Right cardiac atrium (tissue), 5 donors: ENCODE results near the gene PDCD10. TPM values are rescaled to one million over a fixed set of nuclear protein-coding genes. Genes with fewer than 3 reads are reported as not detected.

Source experiments
- ATAC-seq, 2 donors: fragments of 200-7000 bp; cut with Tn5 transposase; one replicate each; pipeline versions ENCODE4 v1.8.0 to v1.9.1; 2020; ENCODE audit warnings: moderate library complexity in 2 of 2, mild to moderate bottlenecking in 1 of 2
- DNase-seq, 3 donors: peaks; one replicate each; pipeline ENCODE4 v3.0.0-alpha.2; 2020
- H3K27ac ChIP-seq: one replicate; pipeline ENCODE4 v1.5.1; 2013; ENCODE audit warnings: mild to moderate bottlenecking, low read length, control low read depth, moderate library complexity
- H3K27me3 ChIP-seq: one replicate; pipeline ENCODE4 v1.6.1; 2013; ENCODE audit not compliant: control insufficient read depth, insufficient read depth
- H3K4me1 ChIP-seq: one replicate; pipeline ENCODE4 v1.6.1; 2013; ENCODE audit warnings: low read length; ENCODE audit not compliant: control insufficient read depth, insufficient read depth
- H3K4me3 ChIP-seq: one replicate; pipeline ENCODE4 v1.5.1; 2013; ENCODE audit warnings: low read length, control low read depth
- H3K9me3 ChIP-seq: one replicate; pipeline ENCODE4 v1.6.1; 2013; ENCODE audit warnings: low read length; ENCODE audit not compliant: control insufficient read depth
- WGBS: extraction: QIAGEN DNeasy Blood & Tissue Kit; methylation state at CpG from one replicate; pipeline ENCODE4 v1.1.7; 2013; 5-methylcytosine and 5-hydroxymethylcytosine counted together
- intact Hi-C, 4 donors: fragments of 100-400 bp; cut with DNase I; formaldehyde crosslinking; loops; one replicate each; pipeline versions ENCODE4 v1.11.0 to v1.14.0; 2022 to 2023
- polyA plus RNA-seq: library from polyadenylated mRNA; stranded (reverse); fragments of 200-250 nt; gene quantifications from one replicate; pipeline ENCODE4 v1.2.3, GENCODE V29; 2013
- total RNA-seq, 4 donors: library from RNA; stranded (reverse); fragmentation: NEBNext Ultra II Directional; extraction: Animal tissue kit (Norgen Biotek cat#: 25700); gene quantifications; one replicate each; pipeline ENCODE4 v1.2.1, GENCODE V29; 2021
- donor health status: healthy with polysubstance abuse.
- donor health status: DM: no; HTN: yes; CAD: no.
- donor health status: DM: no; HTN: no; CAD: no.
- donor health status: DM: no; HTN: yes; CAD: no; lungs with severe emphysema.
- donor health status: DM: yes; HTN: yes; CAD: no.

Gene PDCD10
- total and polyA plus RNA-seq, 5 donors: 26.6 to 32.9 (median 29.9) TPM

DNA sequence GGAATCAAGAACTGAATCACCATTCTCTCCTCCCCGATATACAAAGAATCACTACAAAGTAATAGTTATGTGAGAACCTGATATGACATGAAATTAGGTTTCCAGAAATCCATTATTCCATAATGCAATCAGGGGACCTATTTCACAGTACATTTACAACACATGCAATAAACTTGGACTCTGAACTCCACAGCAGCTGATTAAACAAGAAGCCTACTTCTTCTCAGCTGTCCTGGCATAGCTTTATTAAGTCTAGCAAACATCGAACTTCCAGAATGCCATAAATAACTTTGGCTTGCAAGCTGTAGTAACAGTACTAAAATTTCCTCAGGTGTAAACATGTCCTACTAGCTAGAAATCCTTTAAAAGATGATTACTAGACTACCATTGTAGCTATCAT is 17.8 kb downstream of the PDCD10 start:
- DNase-seq: no peak
- Histone ChIP-seq H3K9me3 (no peaks in the 10 kb centered on the region), H3K27ac (no peak overlapping the region), H3K4me3 (no peak overlapping the region), H3K27me3 (no peaks in the 10 kb centered on the region), H3K4me1 (no peaks in the 10 kb centered on the region)
- 26% methylated on average over 2 of the region's 2 CpGs for WGBS
- no peak for ATAC-seq
- intact Hi-C loops: no loop called here

DNA sequence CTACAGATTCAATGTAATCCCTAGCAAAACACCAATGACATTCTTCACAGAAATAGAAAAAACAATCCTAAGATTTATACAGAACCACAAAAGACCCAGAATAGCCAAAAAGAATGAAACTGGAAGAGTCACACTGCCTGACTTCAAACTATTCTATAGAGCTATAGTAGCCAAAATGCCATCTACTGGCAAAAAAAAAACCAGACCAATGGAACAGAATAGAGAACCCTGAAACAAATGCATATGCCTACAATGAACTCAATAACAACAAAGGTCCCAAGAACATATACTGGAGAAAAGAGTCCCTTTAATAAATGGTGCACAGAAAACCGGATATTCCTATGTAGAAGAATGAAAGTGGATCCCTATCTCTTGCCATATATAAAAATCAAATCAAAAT is 19.8 kb downstream of the PDCD10 start:
- H3K9me3 ChIP-seq: no peaks in the 10 kb centered on the region
- H3K27ac ChIP-seq: no peak overlapping the region
- intact Hi-C loops: no loop called here
- no peaks in the 10 kb centered on the region for H3K27me3 ChIP-seq
- DNase-seq (no peak), ATAC-seq (no peak)
- H3K4me3 ChIP-seq: no peak overlapping the region
- 99% methylated on average over 1 of the region's 1 CpG for WGBS
- H3K4me1 ChIP-seq: no peaks in the 10 kb centered on the region

DNA sequence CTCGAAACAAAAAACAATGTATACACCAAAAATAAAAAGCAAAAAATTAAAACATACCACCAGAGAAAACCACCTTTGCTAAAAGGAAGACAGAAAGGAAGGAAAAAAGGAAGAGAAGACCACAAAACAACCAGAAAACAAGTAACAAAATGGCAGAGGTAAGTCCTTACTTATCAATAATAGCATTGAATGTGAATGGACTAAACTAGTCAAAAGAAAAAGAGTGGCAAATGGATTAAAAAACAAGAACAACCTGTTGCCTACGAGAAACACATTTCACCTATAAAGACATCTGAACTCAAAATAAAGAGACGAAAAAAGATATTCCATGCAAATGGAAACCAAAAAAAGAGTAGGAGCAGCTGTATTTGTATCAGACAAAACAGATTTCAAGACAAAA is 22.2 kb downstream of the PDCD10 start:
- DNase-seq (no peak), ATAC-seq (no peak)
- Histone ChIP-seq H3K27ac (no peak overlapping the region), H3K9me3 (no peaks in the 10 kb centered on the region), H3K27me3 (no peaks in the 10 kb centered on the region), H3K4me3 (no peak overlapping the region), H3K4me1 (no peaks in the 10 kb centered on the region)
- 97% methylated on average over 3 of the region's 3 CpGs for WGBS
- intact Hi-C loops: no loop called here

DNA sequence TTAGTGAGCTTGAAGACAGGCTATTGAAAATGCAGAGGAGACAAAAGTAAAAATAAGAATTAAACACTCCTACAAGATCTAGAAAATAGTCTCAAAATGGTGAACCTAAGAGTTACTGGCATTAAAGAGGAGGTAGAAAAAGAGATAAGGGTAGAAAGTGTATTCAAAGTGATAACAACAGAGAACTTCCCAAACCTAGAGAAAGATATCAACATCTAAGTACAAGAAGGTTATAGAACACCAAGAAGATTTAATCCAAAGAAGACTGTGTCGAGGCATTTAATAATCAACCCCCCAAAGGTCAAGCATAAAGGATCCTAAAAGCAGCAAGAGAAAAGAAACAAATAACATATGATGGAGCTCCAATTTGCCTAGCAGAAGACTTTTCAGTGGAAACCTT is 23.3 kb downstream of the PDCD10 start:
- no peak overlapping the region for H3K4me3 ChIP-seq
- intact Hi-C loops: no loop called here
- H3K4me1 ChIP-seq: no peaks in the 10 kb centered on the region
- no peak overlapping the region for H3K27ac ChIP-seq
- ATAC-seq (no peak), DNase-seq (no peak)
- no peaks in the 10 kb centered on the region for H3K9me3 ChIP-seq
- 94% methylated on average over 1 of the region's 1 CpG for WGBS
- H3K27me3 ChIP-seq: no peaks in the 10 kb centered on the region

DNA sequence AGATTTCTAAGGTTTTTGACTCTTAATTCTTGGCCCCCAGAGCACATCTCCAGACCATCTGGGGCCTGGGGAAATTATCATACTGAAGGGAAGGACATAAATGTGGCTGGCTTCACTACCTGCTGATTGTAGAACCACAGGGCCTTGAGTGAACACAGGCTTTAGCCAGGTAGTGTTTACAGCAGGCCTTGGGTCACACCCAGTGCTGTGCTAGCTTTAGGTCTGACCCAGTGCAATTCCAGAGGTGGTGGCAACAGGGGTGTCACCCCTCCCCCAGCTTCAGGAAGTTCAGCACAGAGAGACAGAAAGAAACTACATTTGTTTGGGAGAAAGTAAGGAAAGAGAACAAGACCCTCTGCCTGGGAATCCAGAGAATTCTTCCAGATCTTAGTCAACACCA is 24.1 kb downstream of the PDCD10 start:
- ATAC-seq: no peak
- intact Hi-C loops: no loop called here
- no peaks in the 10 kb centered on the region for H3K9me3 ChIP-seq
- no peak for DNase-seq
- H3K4me1 ChIP-seq: no peaks in the 10 kb centered on the region
- no peaks in the 10 kb centered on the region for H3K27me3 ChIP-seq
- no peak overlapping the region for H3K27ac ChIP-seq
- H3K4me3 ChIP-seq: no peak overlapping the region

DNA sequence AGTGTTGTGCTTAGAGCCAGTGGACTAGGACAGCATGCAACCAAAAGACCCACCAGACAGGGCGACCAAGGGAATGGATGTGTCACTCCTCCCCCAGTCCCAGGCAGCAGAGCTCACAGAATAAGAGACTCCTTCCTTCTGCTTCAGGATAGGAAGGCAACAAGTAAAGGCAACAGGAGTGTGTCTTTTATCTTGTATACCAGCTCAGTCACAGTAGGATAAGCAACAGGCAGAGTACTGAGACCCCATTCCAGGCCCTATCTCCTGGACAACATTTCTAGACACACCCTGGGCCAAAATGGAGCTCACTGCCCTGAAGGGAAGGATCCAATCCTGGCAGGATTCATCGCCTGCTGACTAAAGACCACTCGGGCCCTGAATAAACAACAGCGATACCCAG is 25.0 kb downstream of the PDCD10 start:
- Histone ChIP-seq H3K27ac (no peak overlapping the region), H3K27me3 (no peaks in the 10 kb centered on the region), H3K4me1 (no peaks in the 10 kb centered on the region), H3K4me3 (no peak overlapping the region), H3K9me3 (no peaks in the 10 kb centered on the region)
- DNase-seq (no peak), ATAC-seq (no peak)
- intact Hi-C loops: no loop called here
- 73% methylated on average over 4 of the region's 4 CpGs for WGBS

DNA sequence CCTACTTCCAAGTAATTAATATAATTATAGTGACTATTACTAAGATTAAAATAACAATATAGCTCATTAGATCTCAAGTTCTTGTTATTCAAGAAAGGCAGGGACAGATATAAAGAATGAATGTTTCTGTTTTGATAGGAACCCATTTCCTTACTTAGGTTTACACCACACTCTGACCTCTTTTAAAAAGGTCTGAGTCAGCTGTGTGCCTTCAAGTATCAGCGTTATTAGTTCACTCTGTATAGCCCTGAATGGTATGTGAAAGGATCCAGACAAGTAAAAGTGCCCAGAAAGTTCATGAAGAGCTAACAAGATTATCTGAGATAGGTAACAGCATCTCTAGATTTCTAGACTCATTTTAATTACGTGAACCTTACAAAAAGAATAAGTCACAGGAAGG is 28.9 kb downstream of the PDCD10 start:
- no peaks in the 10 kb centered on the region for H3K9me3 ChIP-seq
- intact Hi-C loops: no loop called here
- WGBS: 84% methylated on average over 2 of the region's 2 CpGs
- DNase-seq: no peak
- H3K4me3 ChIP-seq: no peak overlapping the region
- no peak for ATAC-seq
- no peaks in the 10 kb centered on the region for H3K27me3 ChIP-seq
- no peaks in the 10 kb centered on the region for H3K4me1 ChIP-seq
- no peak overlapping the region for H3K27ac ChIP-seq

DNA sequence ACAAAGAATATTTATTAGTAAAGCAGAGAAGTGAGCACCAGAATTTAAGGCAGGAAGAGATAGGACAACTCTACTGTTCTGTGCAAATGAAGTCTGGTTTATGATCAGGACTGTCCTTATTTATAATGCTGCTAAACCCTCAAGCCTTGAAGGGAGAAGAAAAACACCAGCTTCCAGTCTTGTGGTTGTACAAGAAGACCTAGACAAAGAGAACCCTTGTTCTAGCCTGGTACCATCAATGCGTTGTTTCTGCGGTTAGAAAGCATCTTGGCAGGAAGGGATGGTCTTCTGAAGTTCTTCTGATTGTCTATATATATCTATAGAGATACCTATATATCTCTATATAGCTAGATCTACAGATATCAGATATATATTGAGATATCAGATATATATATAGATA is 33.8 kb downstream of the PDCD10 start:
- H3K4me1 ChIP-seq: no peaks in the 10 kb centered on the region
- no peaks in the 10 kb centered on the region for H3K27me3 ChIP-seq
- intact Hi-C loops: no loop called here
- H3K27ac ChIP-seq: no peak overlapping the region
- 92% methylated on average over 2 of the region's 2 CpGs for WGBS
- no peak for ATAC-seq
- no peaks in the 10 kb centered on the region for H3K9me3 ChIP-seq
- no peak overlapping the region for H3K4me3 ChIP-seq
- no peak for DNase-seq

DNA sequence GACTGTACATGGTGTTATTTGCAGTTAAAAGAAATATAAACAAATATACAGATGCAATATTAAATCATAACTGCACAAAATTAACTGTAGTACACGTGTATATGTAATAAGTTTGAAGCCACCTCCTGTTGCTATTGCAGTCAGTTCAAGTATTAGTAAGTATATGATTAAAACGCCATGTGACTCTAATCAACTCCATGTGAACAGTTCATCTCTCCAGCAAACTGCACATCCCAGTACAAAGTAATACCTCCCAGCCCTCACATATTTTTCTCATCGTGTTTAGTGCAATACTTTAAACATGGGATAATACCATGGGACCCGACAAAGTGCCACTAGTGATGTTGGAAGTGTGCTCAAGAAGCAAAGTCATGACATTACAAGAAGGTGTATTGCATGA is 34.6 kb downstream of the PDCD10 start:
- intact Hi-C loops: no loop called here
- no peaks in the 10 kb centered on the region for H3K9me3 ChIP-seq
- DNase-seq (no peak), ATAC-seq (no peak)
- H3K4me3 ChIP-seq: no peak overlapping the region
- no peaks in the 10 kb centered on the region for H3K4me1 ChIP-seq
- WGBS: 94% methylated on average over 4 of the region's 4 CpGs
- no peaks in the 10 kb centered on the region for H3K27me3 ChIP-seq
- no peak overlapping the region for H3K27ac ChIP-seq

DNA sequence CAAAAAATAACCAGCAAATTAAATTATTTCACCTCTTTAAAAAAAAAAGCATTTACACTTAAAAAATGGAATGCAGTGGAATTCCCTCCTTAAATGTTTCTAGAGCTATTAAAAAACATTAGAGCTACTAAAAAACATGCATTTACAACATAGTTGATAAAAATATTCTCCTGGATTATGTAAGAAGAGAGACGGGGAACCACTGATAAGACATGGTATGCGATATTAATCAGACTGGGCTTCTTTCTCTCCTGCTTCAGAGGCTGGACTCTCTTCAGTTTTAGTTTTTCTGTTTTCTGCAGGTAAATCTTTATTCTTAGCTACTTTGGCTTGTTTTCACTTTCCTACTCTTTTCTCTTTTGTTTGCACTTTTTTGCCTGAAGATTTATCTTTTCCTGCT is 40.6 kb downstream of the PDCD10 start:
- DNase-seq (no peak), ATAC-seq (no peak)
- no peaks in the 10 kb centered on the region for H3K27me3 ChIP-seq
- intact Hi-C loops: no loop called here
- no peaks in the 10 kb centered on the region for H3K9me3 ChIP-seq
- no peak overlapping the region for H3K4me3 ChIP-seq
- 76% methylated on average over 2 of the region's 2 CpGs for WGBS
- H3K27ac ChIP-seq: no peak overlapping the region
- no peaks in the 10 kb centered on the region for H3K4me1 ChIP-seq

DNA sequence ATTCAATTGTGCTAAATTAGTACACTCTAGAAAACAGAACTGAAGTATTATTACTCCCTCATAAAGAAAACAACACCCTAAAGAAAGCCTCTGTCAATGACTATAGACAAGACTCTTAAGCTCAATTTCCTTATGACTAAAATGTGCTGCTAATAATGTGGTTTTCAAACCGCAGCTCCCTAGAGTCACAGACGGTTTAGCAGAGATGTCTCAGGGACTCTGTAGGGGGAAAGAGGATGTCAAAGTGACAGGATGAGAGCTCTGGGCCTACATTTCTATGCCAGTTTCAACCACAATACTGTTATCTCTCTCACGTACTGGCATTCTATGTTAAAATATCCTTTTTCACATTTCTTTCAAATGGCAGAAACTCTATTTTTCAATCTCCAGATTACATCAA is 43.3 kb downstream of the PDCD10 start:
- no peaks in the 10 kb centered on the region for H3K4me1 ChIP-seq
- no peaks in the 10 kb centered on the region for H3K9me3 ChIP-seq
- intact Hi-C loops: no loop called here
- DNase-seq (no peak), ATAC-seq (no peak)
- H3K27ac ChIP-seq: no peak overlapping the region
- no peak overlapping the region for H3K4me3 ChIP-seq
- WGBS: 56% methylated on average over 3 of the region's 3 CpGs
- no peaks in the 10 kb centered on the region for H3K27me3 ChIP-seq

DNA sequence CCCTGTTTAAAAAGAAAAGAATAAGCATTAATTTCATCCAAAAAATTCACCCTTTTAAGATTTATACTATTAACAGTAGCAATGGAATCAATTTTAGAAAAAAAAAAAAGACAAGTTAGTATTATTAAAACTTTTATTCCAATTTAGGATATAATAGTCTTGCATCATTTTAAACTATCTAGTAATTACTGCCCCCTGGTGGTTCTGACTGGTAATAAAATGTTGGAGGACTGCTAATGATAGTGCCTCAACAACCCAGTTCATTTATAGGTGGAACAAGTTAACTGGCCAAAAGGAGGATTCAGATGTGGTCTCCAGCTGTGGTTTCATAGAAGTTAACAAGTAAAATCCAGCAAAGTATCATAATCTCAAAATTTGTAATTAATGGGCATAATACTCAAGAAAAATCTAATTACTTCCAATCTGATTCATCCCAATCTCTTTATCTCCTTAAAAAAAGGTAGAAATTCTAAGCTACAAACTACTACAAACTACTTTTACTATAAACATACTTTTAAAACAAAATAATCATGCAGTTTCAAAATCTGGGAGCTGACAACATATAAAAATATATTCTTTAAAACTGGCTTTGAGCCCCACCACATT is 50.2 kb downstream of the PDCD10 start:
- DNase-seq (no peak), ATAC-seq (peak in 1 of 2 donors; percentile 57)
- intact Hi-C loops: loop anchor here (5.0 to 10.0 kb wide), 2 partner anchors 277 to 280 kb away; no protein-coding TSS in a partner anchor
- Histone ChIP-seq H3K27ac (no peak overlapping the region), H3K27me3 (no peaks in the 10 kb centered on the region), H3K4me3 (no peak overlapping the region), H3K4me1 (no peaks in the 10 kb centered on the region), H3K9me3 (no peaks in the 10 kb centered on the region)
